GM19467 (cell line): ENCODE results near the gene MECP2.
"Not testable (repeated sequence)": the region's sequence is repeated elsewhere in the genome, so short reads cannot be mapped to it uniquely, and the experiment has no call there.

Experiments
- ATAC-seq: cut with Tn5 transposase; IDR thresholded peaks from one replicate; pipeline ENCODE4 v1.9.1; 2021; ENCODE audit warnings: mild to moderate bottlenecking, moderate library complexity; ENCODE audit not compliant: unreplicated experiment

The MECP2 gene

GRCh38 chrX:154097589-154098541 lies at the start of gene MECP2:
Gene MECP2, minus strand, starts transcription at chrX:154097717.
- peak; percentile 85 for ATAC-seq

- not testable (repeated sequence) for ATAC-seq
Observed at GRCh38 chrX:154144010-154144409, 46.5 kb upstream of the MECP2 start, which contains the start of gene OPN1LW. Gene OPN1LW, plus strand, starts transcription at chrX:154144243. Its CDS starts 41 bp downstream, at chrX:154144284.

- no peak for ATAC-seq
Observed at GRCh38 chrX:154142950-154143745, 45.6 kb upstream of the MECP2 start.

- no peak for ATAC-seq
Observed at GRCh38 chrX:154142386-154142785, 44.9 kb upstream of the MECP2 start.

- ATAC-seq: no peak
Observed at GRCh38 chrX:154140742-154141141, 43.2 kb upstream of the MECP2 start.

GRCh38 chrX:154140206-154140605 lies 42.7 kb upstream of the MECP2 start:
- no peak for ATAC-seq

- ATAC-seq: no peak
Observed at GRCh38 chrX:154138857-154139256, 41.3 kb upstream of the MECP2 start.

GRCh38 chrX:154136627-154137161 lies 39.2 kb upstream of the MECP2 start:
- no peak for ATAC-seq

- no peak for ATAC-seq
Observed at GRCh38 chrX:154135458-154136229, 38.1 kb upstream of the MECP2 start.

- no peak for ATAC-seq
Observed at GRCh38 chrX:154132366-154132765, 34.8 kb upstream of the MECP2 start.

- ATAC-seq: no peak
Observed at GRCh38 chrX:154131955-154132354, 34.4 kb upstream of the MECP2 start.

GRCh38 chrX:154126101-154126500 lies 28.6 kb upstream of the MECP2 start:
- ATAC-seq: no peak

- no peak for ATAC-seq
Observed at GRCh38 chrX:154125391-154126040, 28.0 kb upstream of the MECP2 start.

- no peak for ATAC-seq
Observed at GRCh38 chrX:154123241-154124219, 26.0 kb upstream of the MECP2 start.

GRCh38 chrX:154121961-154122360 lies 24.4 kb upstream of the MECP2 start:
- no peak for ATAC-seq

GRCh38 chrX:154121207-154121606 lies 23.7 kb upstream of the MECP2 start:
- ATAC-seq: no peak

- no peak for ATAC-seq
Observed at GRCh38 chrX:154120567-154120966, 23.1 kb upstream of the MECP2 start.

GRCh38 chrX:154117566-154117965 lies 20.0 kb upstream of the MECP2 start:
- ATAC-seq: no peak
